Endothelial cell of umbilical vein (primary cell): ENCODE measurements around the gene SPAG16.

Source experiments
- EZH2 ChIP-seq: IDR thresholded peaks from 2 replicates; pipeline ENCODE4 v1.6.1; 2012; ENCODE audit warnings: borderline replicate concordance, low read depth, mild to moderate bottlenecking, moderate library complexity, low read length, inconsistent platforms; ENCODE audit not compliant: severe bottlenecking
- FOS ChIP-seq: IDR thresholded peaks from 2 replicates; pipeline ENCODE4 v1.6.1; 2011; ENCODE audit warnings: mild to moderate bottlenecking, low read length, moderate library complexity, borderline replicate concordance; ENCODE audit not compliant: insufficient read depth
- JUN ChIP-seq: IDR thresholded peaks from 2 replicates; pipeline ENCODE4 v1.6.1; 2011; ENCODE audit warnings: borderline replicate concordance, low read depth; ENCODE audit not compliant: insufficient read length, insufficient read depth
- MYC ChIP-seq: IDR thresholded peaks from one replicate; pipeline ENCODE4 v1.6.1; 2011; ENCODE audit warnings: mild to moderate bottlenecking, low read depth, low read length
- POLR2AphosphoS5 ChIP-seq: IDR thresholded peaks from 2 replicates; pipeline ENCODE4 v1.6.1; 2012; ENCODE audit warnings: low read depth, mild to moderate bottlenecking, control low read depth, low read length, moderate library complexity; ENCODE audit not compliant: insufficient read depth
- TF ChIP-seq, protein P1 (sequence below), 2 donors: IDR thresholded peaks; 1 replicate in 1 of 2; 2 replicates in 1 of 2; pipeline ENCODE4 v1.5.1; 2011; ENCODE audit warnings: low read length in 2 of 2, mild to moderate bottlenecking in 2 of 2, moderate library complexity in 2 of 2, control low read depth in 1 of 2, inconsistent platforms in 1 of 2, low read depth in 1 of 2; ENCODE audit not compliant: insufficient read depth in 1 of 2; ENCODE audit errors: extremely low read depth in 1 of 2
- TF ChIP-seq, protein P2 (sequence below): IDR thresholded peaks from 2 replicates; pipeline ENCODE4 v1.6.1; 2011; ENCODE audit not compliant: insufficient read depth, insufficient read length

DNA sequence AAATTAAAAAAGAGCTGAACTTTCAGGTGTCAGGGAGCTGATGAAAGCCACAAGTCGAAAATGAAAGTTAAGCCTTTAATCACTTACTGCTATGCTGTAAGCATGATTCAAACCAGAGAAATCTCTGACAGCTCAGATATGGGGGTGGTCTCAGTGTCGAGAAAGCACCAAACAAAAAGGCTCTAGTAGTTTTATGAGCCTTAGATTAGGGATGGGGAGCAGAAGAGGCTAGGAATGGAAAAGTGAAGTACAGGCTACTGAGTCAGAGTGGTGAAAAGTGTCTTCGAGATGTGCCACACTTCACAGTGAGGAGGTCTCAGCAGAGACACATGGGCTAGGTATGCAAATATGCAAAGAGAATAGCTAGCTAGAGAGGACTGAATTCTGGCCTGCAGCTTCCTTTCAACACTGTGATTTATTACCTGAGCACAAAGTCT lies 482.2 kb downstream of the SPAG16 start:
- TF ChIP-seq, protein P1, sequence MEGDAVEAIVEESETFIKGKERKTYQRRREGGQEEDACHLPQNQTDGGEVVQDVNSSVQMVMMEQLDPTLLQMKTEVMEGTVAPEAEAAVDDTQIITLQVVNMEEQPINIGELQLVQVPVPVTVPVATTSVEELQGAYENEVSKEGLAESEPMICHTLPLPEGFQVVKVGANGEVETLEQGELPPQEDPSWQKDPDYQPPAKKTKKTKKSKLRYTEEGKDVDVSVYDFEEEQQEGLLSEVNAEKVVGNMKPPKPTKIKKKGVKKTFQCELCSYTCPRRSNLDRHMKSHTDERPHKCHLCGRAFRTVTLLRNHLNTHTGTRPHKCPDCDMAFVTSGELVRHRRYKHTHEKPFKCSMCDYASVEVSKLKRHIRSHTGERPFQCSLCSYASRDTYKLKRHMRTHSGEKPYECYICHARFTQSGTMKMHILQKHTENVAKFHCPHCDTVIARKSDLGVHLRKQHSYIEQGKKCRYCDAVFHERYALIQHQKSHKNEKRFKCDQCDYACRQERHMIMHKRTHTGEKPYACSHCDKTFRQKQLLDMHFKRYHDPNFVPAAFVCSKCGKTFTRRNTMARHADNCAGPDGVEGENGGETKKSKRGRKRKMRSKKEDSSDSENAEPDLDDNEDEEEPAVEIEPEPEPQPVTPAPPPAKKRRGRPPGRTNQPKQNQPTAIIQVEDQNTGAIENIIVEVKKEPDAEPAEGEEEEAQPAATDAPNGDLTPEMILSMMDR (IDR thresholded peaks at IDR 0.05; ENCODE audit: extremely low read depth in 1 of 2, insufficient read depth in 1 of 2, low read depth in 1 of 2, low read length in 2 of 2): no peak
- TF ChIP-seq POLR2AphosphoS5 (no peak), EZH2 (no peak), JUN (no peak), FOS (no peak), MYC (no peak)
- TF ChIP-seq, protein P2, sequence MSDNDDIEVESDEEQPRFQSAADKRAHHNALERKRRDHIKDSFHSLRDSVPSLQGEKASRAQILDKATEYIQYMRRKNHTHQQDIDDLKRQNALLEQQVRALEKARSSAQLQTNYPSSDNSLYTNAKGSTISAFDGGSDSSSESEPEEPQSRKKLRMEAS: no peak
